Astrocyte (in vitro differentiated cells and primary cell): ENCODE measurements around the gene TMEM270. TPM values are rescaled to one million over a fixed set of nuclear protein-coding genes. Genes with fewer than 3 reads are reported as not detected.

Source experiments
- DNase-seq: peaks from one replicate; pipeline ENCODE4 v3.0.0-alpha.2; 2010; ENCODE audit warnings: low read depth
- FAIRE-seq: peaks from 2 replicates; lab custom pipeline; 2011; peaks lifted over from hg19 to GRCh38; lab: Jason Lieb, UNC
- H2AFZ ChIP-seq: 2 replicates; pipeline ENCODE4 v1.6.0; 2012; ENCODE audit warnings: low read depth, low read length, inconsistent platforms
- H3K27ac ChIP-seq: 2 replicates; pipeline ENCODE4 v1.5.1; 2011; ENCODE audit warnings: low read depth, low read length, inconsistent platforms
- H3K27me3 ChIP-seq: 2 replicates; pipeline ENCODE4 v1.6.0; 2011; ENCODE audit warnings: low read length, inconsistent platforms; ENCODE audit not compliant: insufficient read depth
- H3K36me3 ChIP-seq: 2 replicates; pipeline ENCODE4 v1.5.1; 2011; ENCODE audit warnings: low read length, inconsistent platforms; ENCODE audit not compliant: insufficient read depth
- H3K4me1 ChIP-seq: 2 replicates; pipeline ENCODE4 v1.5.1; 2011; ENCODE audit warnings: low read length, inconsistent platforms; ENCODE audit not compliant: insufficient read depth
- H3K4me2 ChIP-seq: 2 replicates; pipeline ENCODE4 v1.6.0; 2012; ENCODE audit warnings: low read length, inconsistent platforms
- H3K4me3 ChIP-seq: 2 replicates; pipeline ENCODE4 v1.5.1; 2011; ENCODE audit warnings: low read depth, mild to moderate bottlenecking, low read length, inconsistent platforms; ENCODE audit not compliant: insufficient read depth
- H3K79me2 ChIP-seq: 2 replicates; pipeline ENCODE4 v1.6.0; 2012; ENCODE audit warnings: mild to moderate bottlenecking, low read length, inconsistent platforms; ENCODE audit not compliant: insufficient read depth
- H3K9ac ChIP-seq: 2 replicates; pipeline ENCODE4 v1.6.0; 2012; ENCODE audit warnings: mild to moderate bottlenecking, low read length, inconsistent platforms
- H3K9me3 ChIP-seq: 2 replicates; pipeline ENCODE4 v1.5.1; 2012; ENCODE audit warnings: low read depth, mild to moderate bottlenecking, low read length, inconsistent platforms; ENCODE audit not compliant: insufficient read depth
- H4K20me1 ChIP-seq: 2 replicates; pipeline ENCODE4 v1.6.0; 2012; ENCODE audit warnings: low read length, inconsistent platforms; ENCODE audit not compliant: insufficient read depth
- H3K27ac Mint-ChIP-seq: one replicate; pipeline ENCODE4 v1.8.0; 2021; ENCODE audit warnings: mild to moderate bottlenecking, mixed read lengths; ENCODE audit not compliant: unreplicated experiment
- H3K27me3 Mint-ChIP-seq: one replicate; pipeline ENCODE4 v1.8.0; 2021; ENCODE audit warnings: low read depth, mixed read lengths; ENCODE audit not compliant: unreplicated experiment
- H3K36me3 Mint-ChIP-seq: one replicate; pipeline ENCODE4 v1.8.0; 2021; ENCODE audit warnings: low read depth, mixed read lengths; ENCODE audit not compliant: unreplicated experiment
- H3K4me1 Mint-ChIP-seq: one replicate; pipeline ENCODE4 v1.8.0; 2021; ENCODE audit warnings: low read depth, mixed read lengths; ENCODE audit not compliant: unreplicated experiment
- H3K4me3 Mint-ChIP-seq: one replicate; pipeline ENCODE4 v1.8.0; 2021; ENCODE audit warnings: mild to moderate bottlenecking, moderate library complexity, mixed read lengths; ENCODE audit not compliant: unreplicated experiment
- H3K9me3 Mint-ChIP-seq: one replicate; pipeline ENCODE4 v1.8.0; 2021; ENCODE audit warnings: mild to moderate bottlenecking, mixed read lengths; ENCODE audit not compliant: unreplicated experiment
- EZH2 ChIP-seq: IDR thresholded peaks from 2 replicates; pipeline ENCODE4 v1.6.1; 2012; ENCODE audit warnings: mild to moderate bottlenecking, low read length, inconsistent platforms; ENCODE audit not compliant: insufficient read depth
- total RNA-seq: library from RNA; stranded (reverse); gene quantifications from 2 replicates; pipeline ENCODE4 v1.2.1, GENCODE V29; 2021
- TF ChIP-seq, protein P1 (sequence below): IDR thresholded peaks from 2 replicates; pipeline ENCODE4 v1.5.1; 2011; ENCODE audit warnings: low read depth, mild to moderate bottlenecking, inconsistent platforms, low read length, moderate library complexity; ENCODE audit not compliant: insufficient read depth

The TMEM270 gene
- total RNA-seq, 1 donor from 2014 or later: not detected

- H3K4me1 ChIP-seq: no peaks in the 10 kb centered on the region
- no peak overlapping the region for H3K27ac ChIP-seq
- no peak for DNase-seq
- H3K9me3 ChIP-seq: no peaks in the 10 kb centered on the region
- no peaks in the 10 kb centered on the region for H3K27me3 ChIP-seq
- no peaks in the 10 kb centered on the region for H3K36me3 Mint-ChIP-seq
- H3K9me3 Mint-ChIP-seq: no peaks in the 10 kb centered on the region
- peaks cover 9% of the 10 kb centered on the region for H3K4me1 Mint-ChIP-seq
- H4K20me1 ChIP-seq: no peaks in the 10 kb centered on the region
- no peak overlapping the region for H3K4me3 ChIP-seq
- no peak overlapping the region for H3K9ac ChIP-seq
- no peak overlapping the region for H3K4me3 Mint-ChIP-seq
- TF ChIP-seq EZH2: no peak
- TF ChIP-seq, protein P1, sequence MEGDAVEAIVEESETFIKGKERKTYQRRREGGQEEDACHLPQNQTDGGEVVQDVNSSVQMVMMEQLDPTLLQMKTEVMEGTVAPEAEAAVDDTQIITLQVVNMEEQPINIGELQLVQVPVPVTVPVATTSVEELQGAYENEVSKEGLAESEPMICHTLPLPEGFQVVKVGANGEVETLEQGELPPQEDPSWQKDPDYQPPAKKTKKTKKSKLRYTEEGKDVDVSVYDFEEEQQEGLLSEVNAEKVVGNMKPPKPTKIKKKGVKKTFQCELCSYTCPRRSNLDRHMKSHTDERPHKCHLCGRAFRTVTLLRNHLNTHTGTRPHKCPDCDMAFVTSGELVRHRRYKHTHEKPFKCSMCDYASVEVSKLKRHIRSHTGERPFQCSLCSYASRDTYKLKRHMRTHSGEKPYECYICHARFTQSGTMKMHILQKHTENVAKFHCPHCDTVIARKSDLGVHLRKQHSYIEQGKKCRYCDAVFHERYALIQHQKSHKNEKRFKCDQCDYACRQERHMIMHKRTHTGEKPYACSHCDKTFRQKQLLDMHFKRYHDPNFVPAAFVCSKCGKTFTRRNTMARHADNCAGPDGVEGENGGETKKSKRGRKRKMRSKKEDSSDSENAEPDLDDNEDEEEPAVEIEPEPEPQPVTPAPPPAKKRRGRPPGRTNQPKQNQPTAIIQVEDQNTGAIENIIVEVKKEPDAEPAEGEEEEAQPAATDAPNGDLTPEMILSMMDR: no peak
- H3K4me2 ChIP-seq: no peak overlapping the region
- no peaks in the 10 kb centered on the region for H3K27me3 Mint-ChIP-seq
- H3K36me3 ChIP-seq: no peaks in the 10 kb centered on the region
- H3K79me2 ChIP-seq: no peaks in the 10 kb centered on the region
- no peak for FAIRE-seq
- H3K27ac Mint-ChIP-seq: no peak overlapping the region
- no peak overlapping the region for H2AFZ ChIP-seq
These were observed 20.9 kb upstream of the TMEM270 start for GRCh38 chr7:73839743-73840714.

DNA sequence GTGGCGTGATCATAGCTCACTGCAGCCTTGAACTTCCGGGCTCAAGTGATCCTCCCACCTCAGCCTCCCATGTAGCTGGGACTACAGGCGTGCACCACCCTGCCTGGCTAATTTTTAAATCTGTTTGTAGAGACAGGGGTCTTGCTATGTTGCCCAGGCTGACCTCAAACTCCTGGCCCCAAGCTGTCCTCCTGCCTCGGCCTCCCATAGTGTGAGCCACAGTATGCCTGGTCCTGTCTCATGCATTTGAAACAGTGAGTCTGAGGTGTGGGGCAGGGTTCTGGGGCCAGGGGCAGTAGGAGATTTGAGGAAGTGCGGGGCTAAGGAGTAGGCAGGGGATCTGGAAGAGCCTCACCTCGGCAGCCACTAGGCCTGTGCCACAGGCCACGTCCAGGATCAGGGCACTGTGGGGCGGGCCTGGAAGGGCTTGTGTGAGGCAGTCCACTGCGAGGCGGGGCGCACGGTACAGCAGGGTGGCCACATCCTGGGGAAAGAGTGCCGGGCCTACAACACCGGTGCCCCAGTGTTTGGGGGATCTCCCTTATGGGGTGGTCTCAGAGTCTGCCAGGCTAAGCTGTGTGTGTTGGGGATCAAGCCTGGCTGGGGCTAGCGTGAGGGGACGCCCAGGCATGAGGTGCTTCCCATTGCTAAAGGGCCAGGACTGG lies 20.1 kb upstream of the TMEM270 start:
- no peak overlapping the region for H3K27ac Mint-ChIP-seq
- no peaks in the 10 kb centered on the region for H3K9me3 ChIP-seq
- H3K79me2 ChIP-seq: no peaks in the 10 kb centered on the region
- no peak overlapping the region for H3K9ac ChIP-seq
- H3K4me1 ChIP-seq: no peaks in the 10 kb centered on the region
- peaks cover 13% of the 10 kb centered on the region for H3K4me1 Mint-ChIP-seq
- no peaks in the 10 kb centered on the region for H3K36me3 ChIP-seq
- H3K27me3 Mint-ChIP-seq: no peaks in the 10 kb centered on the region
- H3K4me3 Mint-ChIP-seq: peak overlapping the region; percentile 85
- FAIRE-seq: no peak
- H3K27me3 ChIP-seq: no peaks in the 10 kb centered on the region
- H3K9me3 Mint-ChIP-seq: no peaks in the 10 kb centered on the region
- DNase-seq: no peak
- TF ChIP-seq, protein P1: no peak
- TF ChIP-seq EZH2: no peak
- H2AFZ ChIP-seq: no peak overlapping the region
- H3K4me2 ChIP-seq: peak overlapping the region; percentile 92
- no peaks in the 10 kb centered on the region for H4K20me1 ChIP-seq
- no peak overlapping the region for H3K4me3 ChIP-seq
- H3K36me3 Mint-ChIP-seq: no peaks in the 10 kb centered on the region
- no peak overlapping the region for H3K27ac ChIP-seq
